ENCODE measurements around the gene KCTD2. TPM values are rescaled to one million over a fixed set of nuclear protein-coding genes. Genes with fewer than 3 reads are reported as not detected.

Gene KCTD2
- total and polyA plus RNA-seq, 5 donors from 2014 or later, result 5.8 to 23.4 (median 8.5) TPM

DNA sequence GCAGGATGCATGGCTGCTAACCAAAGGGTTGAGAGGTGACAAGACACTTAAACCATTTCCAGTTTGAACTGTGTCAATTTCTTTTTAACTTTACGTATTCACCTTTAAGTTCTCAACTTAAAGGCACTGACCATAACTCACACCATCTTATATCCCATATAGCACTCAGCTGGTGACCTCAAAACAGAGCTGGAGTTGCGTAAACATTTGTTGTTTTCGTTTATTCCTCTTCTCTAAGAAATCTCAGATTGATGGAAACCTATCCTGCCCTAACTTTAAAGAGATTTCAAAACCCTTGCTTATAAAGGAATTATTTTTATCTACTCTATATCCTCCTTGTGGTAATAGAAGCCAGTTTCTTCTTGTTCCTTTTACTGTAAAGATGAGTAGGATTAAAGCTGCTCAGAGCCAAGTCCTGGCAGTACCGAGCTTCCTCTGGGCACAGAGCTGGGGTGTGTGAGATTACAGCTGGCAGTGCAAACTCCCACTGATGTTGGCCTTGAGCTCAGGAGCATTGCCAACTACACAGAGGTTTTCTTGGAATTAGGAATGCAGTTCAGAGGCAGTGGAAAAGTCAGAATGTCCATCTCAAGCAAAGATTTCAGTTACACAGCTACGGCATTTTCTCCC lies 1.3 kb downstream of the KCTD2 start:
- H3K4me3 ChIP-seq (ENCODE audit: low read depth, low read length), result peak overlapping the region; percentile 72
- peaks cover 18% of the 10 kb centered on the region for H3K36me3 ChIP-seq (ENCODE audit: control insufficient read depth, insufficient read depth, low read length)
- Mint-ChIP-seq H3K9me3 (no peaks in the 10 kb centered on the region), H3K36me3 (peaks cover 23% of the 10 kb centered on the region), H3K4me3 (peak overlapping the region; percentile 95 to 99 (median 98)), H3K4me1 (peaks cover 16 to 65% (median 42%) of the 10 kb centered on the region in 4 donors), H3K27me3 (peaks cover 4% of the 10 kb centered on the region), H3K27ac (peak overlapping the region; percentile 90 to 99 (median 97))
- peak overlapping the region; percentile 49 for H3K27ac ChIP-seq (ENCODE audit: insufficient read depth, low read length, poor library complexity, severe bottlenecking)
- no peaks in the 10 kb centered on the region for H3K9me3 ChIP-seq (ENCODE audit: control insufficient read depth in 2 of 2, low read length in 2 of 2)
- no peak for DNase-seq
- H3K27me3 ChIP-seq (ENCODE audit: control insufficient read depth, insufficient read depth, low read length), result no peaks in the 10 kb centered on the region
- ATAC-seq (ENCODE audit: low read depth in 2 of 2), result no peak
- H3K4me1 ChIP-seq (ENCODE audit: control insufficient read depth, insufficient read depth, low read length, poor library complexity, severe bottlenecking), result peaks cover 25% of the 10 kb centered on the region

DNA sequence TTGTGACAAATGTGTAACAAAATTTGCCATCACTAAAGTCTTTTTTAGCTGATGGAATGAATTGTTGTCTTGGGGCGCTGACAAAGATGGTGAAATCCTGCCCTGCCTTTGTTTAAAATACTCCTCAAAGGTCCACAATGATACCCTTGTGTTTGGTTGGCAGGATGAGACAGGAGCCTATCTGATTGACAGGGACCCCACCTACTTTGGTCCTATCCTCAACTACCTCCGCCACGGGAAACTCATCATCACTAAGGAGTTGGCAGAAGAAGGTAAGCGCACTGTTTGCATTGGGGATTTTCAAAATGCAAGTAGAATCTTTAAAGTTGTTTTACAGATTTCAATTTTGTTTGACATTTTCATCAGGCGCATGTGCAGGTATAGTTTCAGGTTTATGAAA lies 2.0 kb downstream of the KCTD2 start:
- H3K36me3 Mint-ChIP-seq, result peaks cover 25% of the 10 kb centered on the region
- peaks cover 25% of the 10 kb centered on the region for H3K4me1 ChIP-seq (ENCODE audit: control insufficient read depth, insufficient read depth, low read length, poor library complexity, severe bottlenecking)
- peak overlapping the region in 2 of 3 donors; percentile 42 to 90 for H3K27ac Mint-ChIP-seq
- no peaks in the 10 kb centered on the region for H3K9me3 Mint-ChIP-seq
- ATAC-seq (ENCODE audit: low read depth in 2 of 2) (no peak), DNase-seq (no peak)
- peaks cover 23% of the 10 kb centered on the region for H3K36me3 ChIP-seq (ENCODE audit: control insufficient read depth, insufficient read depth, low read length)
- H3K4me3 Mint-ChIP-seq, result peak overlapping the region; percentile 95 to 99 (median 98)
- H3K27me3 ChIP-seq (ENCODE audit: control insufficient read depth, insufficient read depth, low read length), result no peaks in the 10 kb centered on the region
- H3K9me3 ChIP-seq (ENCODE audit: control insufficient read depth in 2 of 2, low read length in 2 of 2), result no peaks in the 10 kb centered on the region
- H3K4me3 ChIP-seq (ENCODE audit: low read depth, low read length), result no peak overlapping the region
- no peak overlapping the region for H3K27ac ChIP-seq (ENCODE audit: insufficient read depth, low read length, poor library complexity, severe bottlenecking)
- peaks cover 4% of the 10 kb centered on the region for H3K27me3 Mint-ChIP-seq
- peaks cover 12 to 61% (median 42%) of the 10 kb centered on the region in 4 donors for H3K4me1 Mint-ChIP-seq

DNA sequence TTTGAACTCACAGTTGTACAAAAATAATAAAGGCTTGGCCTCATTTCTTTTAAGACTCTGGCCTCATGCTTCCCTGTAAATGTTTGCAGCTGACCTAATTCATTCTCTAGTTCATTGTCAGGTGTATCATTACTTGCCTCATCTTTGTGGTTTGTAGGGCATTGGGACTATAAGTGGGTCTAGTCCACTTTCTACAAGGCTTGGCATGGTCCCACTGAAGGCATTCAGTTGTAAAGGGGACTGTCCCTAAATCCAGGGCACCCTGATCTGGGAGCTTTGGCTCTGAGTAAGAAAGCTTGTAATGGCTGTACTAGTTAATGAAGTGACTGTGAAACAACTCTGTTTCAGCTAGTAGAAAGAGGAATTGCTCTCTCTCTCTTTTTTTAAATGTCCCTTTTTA lies 2.7 kb downstream of the KCTD2 start:
- Mint-ChIP-seq H3K4me3 (peak overlapping the region in 3 of 4 donors; percentile 95 to 99 (median 97)), H3K4me1 (peaks cover 12 to 58% (median 41%) of the 10 kb centered on the region in 4 donors), H3K36me3 (peaks cover 27% of the 10 kb centered on the region), H3K27ac (peak overlapping the region in 1 of 3 donors; percentile 54), H3K9me3 (no peaks in the 10 kb centered on the region), H3K27me3 (peaks cover 4% of the 10 kb centered on the region)
- no peak for DNase-seq
- Histone ChIP-seq H3K4me1 (ENCODE audit: control insufficient read depth, insufficient read depth, low read length, poor library complexity, severe bottlenecking) (peaks cover 25% of the 10 kb centered on the region), H3K27me3 (ENCODE audit: control insufficient read depth, insufficient read depth, low read length) (no peaks in the 10 kb centered on the region), H3K36me3 (ENCODE audit: control insufficient read depth, insufficient read depth, low read length) (peaks cover 28% of the 10 kb centered on the region), H3K27ac (ENCODE audit: insufficient read depth, low read length, poor library complexity, severe bottlenecking) (no peak overlapping the region), H3K9me3 (ENCODE audit: control insufficient read depth in 2 of 2, low read length in 2 of 2) (no peaks in the 10 kb centered on the region), H3K4me3 (ENCODE audit: low read depth, low read length) (no peak overlapping the region)
- no peak for ATAC-seq (ENCODE audit: low read depth in 2 of 2)

DNA sequence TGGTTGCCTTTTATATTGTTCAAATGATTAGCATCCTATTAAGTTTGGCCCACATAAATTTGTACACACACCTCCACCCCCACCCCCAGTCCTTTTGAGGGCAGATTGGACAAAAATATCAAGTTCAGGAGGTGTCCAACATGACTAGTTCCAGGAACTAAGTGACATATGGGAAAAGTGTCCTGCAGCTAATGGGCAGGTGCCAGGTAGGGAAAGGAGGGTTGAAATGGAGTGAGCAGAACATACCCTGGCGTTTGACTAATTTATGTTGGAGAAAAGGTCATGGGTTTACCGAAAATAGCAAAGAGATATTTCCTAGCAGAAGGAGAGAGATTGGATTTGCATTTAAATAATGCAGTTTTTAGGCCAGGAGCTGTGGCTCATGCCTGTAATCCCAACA lies 4.9 kb downstream of the KCTD2 start:
- peaks cover 34% of the 10 kb centered on the region for H3K36me3 Mint-ChIP-seq
- Histone ChIP-seq H3K4me1 (ENCODE audit: control insufficient read depth, insufficient read depth, low read length, poor library complexity, severe bottlenecking) (peaks cover 17% of the 10 kb centered on the region), H3K4me3 (ENCODE audit: low read depth, low read length) (no peak overlapping the region), H3K36me3 (ENCODE audit: control insufficient read depth, insufficient read depth, low read length) (peaks cover 33% of the 10 kb centered on the region), H3K9me3 (ENCODE audit: control insufficient read depth in 2 of 2, low read length in 2 of 2) (no peaks in the 10 kb centered on the region), H3K27me3 (ENCODE audit: control insufficient read depth, insufficient read depth, low read length) (no peaks in the 10 kb centered on the region), H3K27ac (ENCODE audit: insufficient read depth, low read length, poor library complexity, severe bottlenecking) (no peak overlapping the region)
- H3K4me1 Mint-ChIP-seq, result peaks cover 16 to 37% (median 32%) of the 10 kb centered on the region in 4 donors
- H3K4me3 Mint-ChIP-seq, result no peak overlapping the region
- no peaks in the 10 kb centered on the region for H3K9me3 Mint-ChIP-seq
- no peaks in the 10 kb centered on the region for H3K27me3 Mint-ChIP-seq
- no peak for ATAC-seq (ENCODE audit: low read depth in 2 of 2)
- no peak overlapping the region for H3K27ac Mint-ChIP-seq
- no peak for DNase-seq

DNA sequence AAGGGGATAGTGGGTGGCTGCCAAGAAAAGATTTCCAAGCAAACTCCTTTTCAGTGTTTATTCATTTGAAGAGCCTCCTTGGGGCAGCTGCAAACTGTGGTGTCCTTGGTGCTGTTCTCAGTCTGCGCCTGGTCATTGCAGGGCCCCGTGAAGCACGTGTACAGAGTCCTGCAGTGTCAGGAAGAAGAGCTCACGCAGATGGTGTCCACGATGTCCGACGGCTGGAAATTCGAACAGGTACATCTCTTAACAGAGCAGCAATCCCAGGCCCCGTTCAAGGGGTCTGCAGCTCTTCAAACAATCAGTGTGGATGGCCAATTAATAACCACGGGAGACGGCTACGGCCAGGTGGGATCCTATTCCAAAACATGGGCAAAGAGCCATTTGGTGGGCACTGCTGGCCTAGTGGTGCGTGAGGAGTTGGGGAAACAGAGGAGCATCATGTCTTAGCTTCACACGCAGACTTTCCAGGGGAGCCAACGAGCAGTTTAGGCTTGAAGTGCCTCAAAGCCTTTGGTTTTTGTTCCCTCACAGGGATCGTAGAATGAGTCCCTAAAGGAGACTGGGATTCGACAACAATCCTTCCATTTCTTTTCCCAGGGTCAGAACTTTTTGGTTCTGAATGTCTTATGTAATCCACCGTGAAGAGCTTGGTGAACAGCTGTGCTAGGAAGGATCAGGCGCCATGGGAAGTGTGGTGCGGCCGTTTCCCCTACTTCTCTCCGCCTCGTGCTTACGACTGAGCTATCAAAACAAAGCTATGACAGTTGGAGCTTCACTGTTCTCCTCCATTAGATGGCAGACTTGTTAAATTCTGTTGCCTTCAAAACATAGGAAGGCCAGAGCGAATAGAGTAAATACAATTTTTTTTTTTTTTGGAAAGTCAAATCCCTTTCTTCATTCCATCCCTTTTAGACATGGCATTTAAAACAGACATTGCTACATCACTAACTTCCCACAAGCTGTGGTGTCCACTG lies 12.6 kb downstream of the KCTD2 start:
- H3K4me3 ChIP-seq (ENCODE audit: low read depth, low read length), result no peak overlapping the region
- H3K27me3 ChIP-seq (ENCODE audit: control insufficient read depth, insufficient read depth, low read length), result no peaks in the 10 kb centered on the region
- H3K36me3 ChIP-seq (ENCODE audit: control insufficient read depth, insufficient read depth, low read length), result peaks cover 57% of the 10 kb centered on the region
- H3K4me1 Mint-ChIP-seq, result peaks cover 4 to 10% (median 7%) of the 10 kb centered on the region in 4 donors
- no peaks in the 10 kb centered on the region for H3K9me3 Mint-ChIP-seq
- peak in 2 of 3 donors; percentile 26 to 51 for DNase-seq
- no peak overlapping the region for H3K27ac ChIP-seq (ENCODE audit: insufficient read depth, low read length, poor library complexity, severe bottlenecking)
- ATAC-seq (ENCODE audit: low read depth in 2 of 2), result peak in 1 of 2 donors; percentile 48
- H3K27me3 Mint-ChIP-seq, result no peaks in the 10 kb centered on the region
- peaks cover 26% of the 10 kb centered on the region for H3K36me3 Mint-ChIP-seq
- no peak overlapping the region for H3K4me3 Mint-ChIP-seq
- H3K9me3 ChIP-seq (ENCODE audit: control insufficient read depth in 2 of 2, low read length in 2 of 2), result no peaks in the 10 kb centered on the region
- H3K4me1 ChIP-seq (ENCODE audit: control insufficient read depth, insufficient read depth, low read length, poor library complexity, severe bottlenecking), result no peaks in the 10 kb centered on the region
- H3K27ac Mint-ChIP-seq, result peak overlapping the region in 2 of 3 donors; percentile 75 to 76

DNA sequence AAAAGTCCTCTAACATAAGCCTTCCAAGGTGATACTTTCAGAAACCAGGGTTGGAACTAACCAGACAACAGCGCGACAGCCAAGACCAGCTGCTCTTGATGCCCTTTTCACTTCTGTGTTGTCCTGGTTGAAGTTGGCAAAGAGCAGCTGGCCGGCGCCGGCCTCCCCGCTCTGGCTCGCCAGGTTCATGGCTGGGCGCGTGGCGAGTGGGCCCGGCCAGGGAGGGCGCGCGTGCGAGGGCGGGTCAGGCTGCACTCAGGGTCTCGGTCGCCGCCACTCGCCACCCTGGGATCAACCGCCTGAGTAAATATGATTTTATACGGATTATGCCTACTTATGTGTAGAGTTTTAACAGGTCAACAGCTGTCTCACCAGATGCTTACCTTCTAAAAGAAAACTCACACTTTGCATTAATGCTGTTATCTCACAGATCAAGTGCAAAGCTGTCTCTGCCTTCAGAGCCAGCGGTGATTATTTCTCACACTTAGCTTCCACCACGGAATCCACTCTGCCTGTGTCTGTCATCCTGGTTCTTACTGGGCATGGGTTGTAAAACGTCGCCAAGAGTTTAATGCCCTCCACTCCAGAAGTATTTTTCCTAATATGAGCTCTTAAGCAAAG lies 13.5 kb downstream of the KCTD2 start:
- H3K36me3 ChIP-seq (ENCODE audit: control insufficient read depth, insufficient read depth, low read length), result peaks cover 56% of the 10 kb centered on the region

DNA sequence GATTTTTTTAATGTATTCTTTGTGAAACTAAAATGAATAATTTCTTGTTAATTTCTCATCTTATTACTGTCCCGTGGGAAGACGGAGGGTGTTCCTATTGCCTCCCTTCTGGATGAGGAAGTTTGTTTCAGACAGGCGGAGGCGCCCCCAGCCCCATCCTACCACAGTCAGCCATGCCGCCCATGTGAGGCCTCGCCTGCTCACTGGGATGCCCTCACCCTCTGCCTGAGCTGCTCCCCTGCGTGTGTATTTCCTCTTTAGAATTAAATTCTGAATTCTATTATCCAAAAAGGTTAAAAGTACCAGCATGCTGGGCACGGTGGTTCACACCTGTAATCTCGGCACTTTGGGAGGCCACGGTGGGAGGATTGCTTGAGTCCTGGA lies 14.0 kb downstream of the KCTD2 start:
- Histone ChIP-seq H3K9me3 (ENCODE audit: control insufficient read depth in 2 of 2, low read length in 2 of 2) (no peaks in the 10 kb centered on the region), H3K4me3 (ENCODE audit: low read depth, low read length) (no peak overlapping the region), H3K36me3 (ENCODE audit: control insufficient read depth, insufficient read depth, low read length) (peaks cover 56% of the 10 kb centered on the region), H3K27me3 (ENCODE audit: control insufficient read depth, insufficient read depth, low read length) (no peaks in the 10 kb centered on the region), H3K27ac (ENCODE audit: insufficient read depth, low read length, poor library complexity, severe bottlenecking) (no peak overlapping the region), H3K4me1 (ENCODE audit: control insufficient read depth, insufficient read depth, low read length, poor library complexity, severe bottlenecking) (no peaks in the 10 kb centered on the region)
- peaks cover 26% of the 10 kb centered on the region for H3K36me3 Mint-ChIP-seq
- H3K27me3 Mint-ChIP-seq, result no peaks in the 10 kb centered on the region
- peaks cover 3 to 12% (median 7%) of the 10 kb centered on the region in 4 donors for H3K4me1 Mint-ChIP-seq
- no peak overlapping the region for H3K4me3 Mint-ChIP-seq
- no peak for ATAC-seq (ENCODE audit: low read depth in 2 of 2)
- no peak overlapping the region for H3K27ac Mint-ChIP-seq
- no peak for DNase-seq
- H3K9me3 Mint-ChIP-seq, result no peaks in the 10 kb centered on the region

More for the DNA sequence above, 13.5 kb downstream of the KCTD2 start:
- Mint-ChIP-seq H3K27ac (peak overlapping the region in 1 of 3 donors; percentile 75), H3K9me3 (no peaks in the 10 kb centered on the region), H3K4me3 (no peak overlapping the region), H3K4me1 (peaks cover 4 to 10% (median 7%) of the 10 kb centered on the region in 4 donors), H3K36me3 (peaks cover 26% of the 10 kb centered on the region), H3K27me3 (no peaks in the 10 kb centered on the region)
- Histone ChIP-seq H3K27ac (ENCODE audit: insufficient read depth, low read length, poor library complexity, severe bottlenecking) (no peak overlapping the region), H3K4me1 (ENCODE audit: control insufficient read depth, insufficient read depth, low read length, poor library complexity, severe bottlenecking) (no peaks in the 10 kb centered on the region), H3K9me3 (ENCODE audit: control insufficient read depth in 2 of 2, low read length in 2 of 2) (no peaks in the 10 kb centered on the region), H3K4me3 (ENCODE audit: low read depth, low read length) (no peak overlapping the region), H3K27me3 (ENCODE audit: control insufficient read depth, insufficient read depth, low read length) (no peaks in the 10 kb centered on the region)
- DNase-seq (no peak), ATAC-seq (ENCODE audit: low read depth in 2 of 2) (no peak)
